ENCODE measurements around the gene MED10. TPM values are rescaled to one million over a fixed set of nuclear protein-coding genes. Genes with fewer than 3 reads are reported as not detected.

MED10 gene
- total and polyA plus RNA-seq, 4 donors, result 18.9 to 34.3 (median 31.4) TPM

DNA sequence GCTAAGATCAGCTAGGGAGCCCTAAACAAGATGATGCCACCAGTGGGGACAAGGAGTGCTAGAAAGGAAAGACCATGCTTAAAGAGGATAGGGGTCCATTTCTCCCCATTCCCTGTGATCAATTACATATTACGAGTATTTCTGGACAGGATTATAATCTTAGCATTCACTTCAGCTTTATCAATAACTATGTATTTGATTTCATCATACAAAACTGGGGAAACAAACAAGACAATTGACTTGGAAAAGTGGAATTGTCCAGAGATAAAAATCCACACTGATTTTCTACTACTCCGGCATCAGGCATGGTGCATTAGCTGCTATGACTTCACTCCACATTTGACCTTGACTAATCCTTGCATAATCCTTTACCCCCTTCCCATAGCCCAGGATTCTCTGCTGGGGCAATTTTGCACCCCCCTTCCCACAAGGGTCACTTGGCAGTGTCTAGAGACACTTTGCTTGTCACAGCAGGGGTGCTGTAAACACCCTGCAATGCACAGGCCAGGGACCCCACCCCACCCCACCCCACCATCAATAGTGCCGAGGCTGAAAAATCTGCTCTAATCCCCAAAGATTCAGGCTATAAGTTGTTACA lies 40.4 kb upstream of the MED10 start:
- Histone ChIP-seq H3K9ac (ENCODE audit: insufficient read depth in 1 of 2, low read length in 2 of 2) (no peak overlapping the region), H3K9me3 (ENCODE audit: control insufficient read depth in 4 of 4, insufficient read depth in 3 of 4, low read length in 3 of 4) (peaks cover 0 to 2% (median 0%) of the 10 kb centered on the region in 4 donors), H3K36me3 (ENCODE audit: control insufficient read depth in 4 of 4, insufficient read depth in 4 of 4, low read length in 4 of 4) (no peaks in the 10 kb centered on the region), H3K4me3 (no peak overlapping the region), H3K4me1 (ENCODE audit: control insufficient read depth in 5 of 5, insufficient read depth in 5 of 5, low read length in 5 of 5) (peaks cover 0 to 1% (median 0%) of the 10 kb centered on the region in 5 donors), H3K27me3 (ENCODE audit: control insufficient read depth in 3 of 3, insufficient read depth in 3 of 3, low read length in 2 of 3) (no peaks in the 10 kb centered on the region), H3K27ac (ENCODE audit: low read depth in 1 of 2, low read length in 1 of 2) (no peak overlapping the region)
- 76 to 82% methylated on average over 3 of the region's 3 CpGs for WGBS, 2 donors
- DNase-seq (no peak), ATAC-seq (ENCODE audit: insufficient read depth, low FRiP score) (no peak)
- TF ChIP-seq, protein P1, sequence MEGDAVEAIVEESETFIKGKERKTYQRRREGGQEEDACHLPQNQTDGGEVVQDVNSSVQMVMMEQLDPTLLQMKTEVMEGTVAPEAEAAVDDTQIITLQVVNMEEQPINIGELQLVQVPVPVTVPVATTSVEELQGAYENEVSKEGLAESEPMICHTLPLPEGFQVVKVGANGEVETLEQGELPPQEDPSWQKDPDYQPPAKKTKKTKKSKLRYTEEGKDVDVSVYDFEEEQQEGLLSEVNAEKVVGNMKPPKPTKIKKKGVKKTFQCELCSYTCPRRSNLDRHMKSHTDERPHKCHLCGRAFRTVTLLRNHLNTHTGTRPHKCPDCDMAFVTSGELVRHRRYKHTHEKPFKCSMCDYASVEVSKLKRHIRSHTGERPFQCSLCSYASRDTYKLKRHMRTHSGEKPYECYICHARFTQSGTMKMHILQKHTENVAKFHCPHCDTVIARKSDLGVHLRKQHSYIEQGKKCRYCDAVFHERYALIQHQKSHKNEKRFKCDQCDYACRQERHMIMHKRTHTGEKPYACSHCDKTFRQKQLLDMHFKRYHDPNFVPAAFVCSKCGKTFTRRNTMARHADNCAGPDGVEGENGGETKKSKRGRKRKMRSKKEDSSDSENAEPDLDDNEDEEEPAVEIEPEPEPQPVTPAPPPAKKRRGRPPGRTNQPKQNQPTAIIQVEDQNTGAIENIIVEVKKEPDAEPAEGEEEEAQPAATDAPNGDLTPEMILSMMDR (IDR thresholded peaks at IDR 0.05; ENCODE audit: control extremely low read depth, extremely low read depth), result no peak

DNA sequence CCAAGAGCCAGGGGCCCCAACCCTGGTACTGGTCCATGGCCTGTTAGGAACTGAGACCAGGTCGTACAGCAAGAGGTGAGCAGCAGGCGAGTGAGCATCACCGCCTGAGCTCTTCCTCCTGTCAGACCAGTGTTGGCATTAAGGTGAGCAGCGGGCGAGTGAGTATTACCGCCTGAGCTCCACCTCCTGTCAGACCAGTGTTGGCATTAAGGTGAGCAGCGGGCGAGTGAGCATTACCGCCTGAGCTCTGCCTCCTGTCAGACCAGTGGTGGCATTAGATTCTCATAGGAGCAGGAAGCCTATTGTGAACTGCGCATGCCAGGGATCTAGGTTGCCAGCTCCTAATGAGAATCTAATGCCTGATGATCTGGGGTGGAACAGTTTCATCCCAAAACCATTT lies 39.3 kb upstream of the MED10 start:
- Histone ChIP-seq H3K4me3 (no peak overlapping the region), H3K27ac (ENCODE audit: low read depth in 1 of 2, low read length in 1 of 2) (no peak overlapping the region), H3K4me1 (ENCODE audit: control insufficient read depth in 5 of 5, insufficient read depth in 5 of 5, low read length in 5 of 5) (peaks cover 0 to 1% (median 0%) of the 10 kb centered on the region in 5 donors), H3K36me3 (ENCODE audit: control insufficient read depth in 4 of 4, insufficient read depth in 4 of 4, low read length in 4 of 4) (no peaks in the 10 kb centered on the region), H3K9ac (ENCODE audit: insufficient read depth in 1 of 2, low read length in 2 of 2) (no peak overlapping the region), H3K9me3 (ENCODE audit: control insufficient read depth in 4 of 4, insufficient read depth in 3 of 4, low read length in 3 of 4) (peaks cover 0 to 2% (median 0%) of the 10 kb centered on the region in 4 donors), H3K27me3 (ENCODE audit: control insufficient read depth in 3 of 3, insufficient read depth in 3 of 3, low read length in 2 of 3) (peaks cover 0 to 6% (median 0%) of the 10 kb centered on the region in 3 donors)
- ATAC-seq (ENCODE audit: insufficient read depth, low FRiP score), result no peak
- whole genome bisulfite sequencing, 2 donors, result 91 to 95% methylated on average over 10 of the region's 10 CpGs
- DNase-seq, result no peak
- TF ChIP-seq, protein P1 (IDR thresholded peaks at IDR 0.05; ENCODE audit: control extremely low read depth, extremely low read depth), result no peak

DNA sequence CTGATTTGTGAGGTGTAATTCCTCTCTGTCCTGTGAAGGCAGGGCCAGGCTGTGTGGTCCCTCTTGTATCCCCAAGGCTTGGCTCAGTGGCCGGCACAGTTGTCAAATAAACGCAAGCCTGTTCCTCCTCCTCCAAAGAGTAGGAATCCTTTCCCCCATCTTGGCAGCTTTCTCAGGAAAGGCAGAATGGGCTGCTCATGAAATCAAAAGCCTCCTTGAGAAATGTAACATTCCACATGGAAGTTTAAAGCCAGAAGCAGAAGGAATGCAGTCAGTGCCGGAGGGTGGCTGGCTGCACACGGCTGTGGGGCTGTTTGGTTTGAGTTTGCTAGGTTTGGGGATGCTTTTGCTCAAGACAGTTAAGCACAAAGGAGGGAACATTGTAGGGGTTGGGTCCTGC lies 34.5 kb upstream of the MED10 start:
- TF ChIP-seq, protein P1 (IDR thresholded peaks at IDR 0.05; ENCODE audit: control extremely low read depth, extremely low read depth), result no peak
- no peak for DNase-seq
- WGBS, 2 donors, result 56 to 73% methylated on average over 4 of the region's 4 CpGs

DNA sequence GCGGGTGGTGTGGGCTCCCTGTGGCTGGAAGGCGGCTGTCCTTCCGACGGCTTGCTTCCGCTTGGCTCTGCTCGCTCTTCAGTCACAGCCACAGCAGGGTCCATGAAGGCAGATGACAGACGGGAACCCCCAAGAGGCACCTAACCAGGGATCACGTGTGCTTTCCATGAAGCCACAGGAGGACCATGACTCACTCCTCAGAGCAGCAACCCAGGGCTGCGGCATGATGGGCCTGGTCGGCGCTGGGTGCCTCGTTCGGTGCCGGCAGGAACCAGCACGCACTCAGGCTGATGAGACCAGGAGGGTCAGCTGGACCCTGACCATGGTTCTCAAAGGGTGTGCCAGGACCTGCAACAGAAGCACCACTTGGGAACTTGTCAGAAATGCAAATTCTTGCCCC lies 32.8 kb upstream of the MED10 start:
- WGBS, 2 donors, result 92 to 95% methylated on average over 15 of the region's 15 CpGs
- no peaks in the 10 kb centered on the region for H3K36me3 ChIP-seq (ENCODE audit: control insufficient read depth in 4 of 4, insufficient read depth in 4 of 4, low read length in 4 of 4)
- peaks cover 0 to 7% (median 3%) of the 10 kb centered on the region in 3 donors for H3K27me3 ChIP-seq (ENCODE audit: control insufficient read depth in 3 of 3, insufficient read depth in 3 of 3, low read length in 2 of 3)
- DNase-seq, result no peak
- no peak for ATAC-seq (ENCODE audit: insufficient read depth, low FRiP score)
- H3K9ac ChIP-seq (ENCODE audit: insufficient read depth in 1 of 2, low read length in 2 of 2), result no peak overlapping the region
- no peaks in the 10 kb centered on the region for H3K4me1 ChIP-seq (ENCODE audit: control insufficient read depth in 5 of 5, insufficient read depth in 5 of 5, low read length in 5 of 5)
- peaks cover 0 to 7% (median 0%) of the 10 kb centered on the region in 4 donors for H3K9me3 ChIP-seq (ENCODE audit: control insufficient read depth in 4 of 4, insufficient read depth in 3 of 4, low read length in 3 of 4)
- no peak overlapping the region for H3K27ac ChIP-seq (ENCODE audit: low read depth in 1 of 2, low read length in 1 of 2)
- no peak overlapping the region for H3K4me3 ChIP-seq
- TF ChIP-seq, protein P1 (IDR thresholded peaks at IDR 0.05; ENCODE audit: control extremely low read depth, extremely low read depth), result no peak

More for the DNA sequence above, 34.5 kb upstream of the MED10 start:
- H3K9ac ChIP-seq (ENCODE audit: insufficient read depth in 1 of 2, low read length in 2 of 2), result no peak overlapping the region
- peaks cover 0 to 5% (median 0%) of the 10 kb centered on the region in 4 donors for H3K9me3 ChIP-seq (ENCODE audit: control insufficient read depth in 4 of 4, insufficient read depth in 3 of 4, low read length in 3 of 4)
- no peaks in the 10 kb centered on the region for H3K36me3 ChIP-seq (ENCODE audit: control insufficient read depth in 4 of 4, insufficient read depth in 4 of 4, low read length in 4 of 4)
- no peak overlapping the region for H3K4me3 ChIP-seq
- ATAC-seq (ENCODE audit: insufficient read depth, low FRiP score), result no peak
- peaks cover 0 to 7% (median 0%) of the 10 kb centered on the region in 3 donors for H3K27me3 ChIP-seq (ENCODE audit: control insufficient read depth in 3 of 3, insufficient read depth in 3 of 3, low read length in 2 of 3)
- H3K4me1 ChIP-seq (ENCODE audit: control insufficient read depth in 5 of 5, insufficient read depth in 5 of 5, low read length in 5 of 5), result no peaks in the 10 kb centered on the region
- no peak overlapping the region for H3K27ac ChIP-seq (ENCODE audit: low read depth in 1 of 2, low read length in 1 of 2)
